Ovary (tissue), 3 donors: Measurements from ENCODE around the gene CAMSAP1.

Experiments used
- CTCF ChIP-seq, 3 donors: fragments of 450-650 bp in 2 of 3; fragments of 200-600 bp in 1 of 3; IDR thresholded peaks; one replicate each; pipeline versions ENCODE4 v1.5.1 to v1.8.0; 2016 to 2022; ENCODE audit warnings: antibody characterized with exemption in 3 of 3, mild to moderate bottlenecking in 1 of 3
- EP300 ChIP-seq: sonication (generic); formaldehyde crosslinking; IDR thresholded peaks from one replicate; pipeline ENCODE4 v1.6.1; 2017; ENCODE audit warnings: antibody characterized with exemption
- POLR2A ChIP-seq: fragments of 450-650 bp; IDR thresholded peaks from one replicate; pipeline ENCODE4 v1.6.1; 2017; ENCODE audit warnings: antibody characterized with exemption, mild to moderate bottlenecking, moderate library complexity
- donor health status: DM: no; HTN: no; CAD: no.

- no peak for TF ChIP-seq CTCF (IDR thresholded peaks at IDR 0.05)
- TF ChIP-seq POLR2A = no peak
- TF ChIP-seq EP300 = no peak
Measured at GRCh38 chr9:135774239-135774747, 133.1 kb downstream of the CAMSAP1 start.
